H1 (cell line): ENCODE results near the gene TIMP3. TPM values are rescaled to one million over a fixed set of nuclear protein-coding genes. Genes with fewer than 3 reads are reported as not detected.

ENCODE experiments used
- CTCF ChIA-PET: fragments of 300-600 bp; sonication (Branson Sonifier 250); formaldehyde crosslinking; loops from one replicate; lab custom pipeline; 2021; ENCODE audit not compliant: partially characterized antibody; lab: Charles Lee
- POLR2A ChIA-PET: fragments of 300-600 bp; sonication (Branson Sonifier 250); formaldehyde crosslinking; loops from one replicate; lab custom pipeline; 2021; ENCODE audit warnings: inconsistent platforms; ENCODE audit not compliant: partially characterized antibody; lab: Charles Lee
- DNase-seq, 2 experiments: peaks; one replicate each; pipeline versions ENCODE4 v3.0.0 to v3.0.0-alpha.2; 2010 to 2022; ENCODE audit warnings: low spot score in 2 of 2, low read depth in 1 of 2, mixed read lengths in 1 of 2
- FAIRE-seq: peaks from 2 replicates; lab custom pipeline; 2011; peaks lifted over from hg19 to GRCh38; lab: Jason Lieb, UNC
- H2AFZ ChIP-seq: 2 replicates; pipeline ENCODE4 v1.8.1; 2012; ENCODE audit warnings: low read length, inconsistent platforms
- H2AK5ac ChIP-seq: 2 replicates; pipeline ENCODE4 v1.6.1; 2013; ENCODE audit warnings: low read depth, low read length
- H2BK120ac ChIP-seq: replicated peaks from 2 replicates; pipeline ENCODE3; 2013; ENCODE audit warnings: low read depth, low read length, inconsistent platforms
- H2BK12ac ChIP-seq: 2 replicates; pipeline ENCODE4 v1.6.1; 2013; ENCODE audit warnings: low read depth, low read length
- H2BK15ac ChIP-seq: 2 replicates; pipeline ENCODE4 v1.6.1; 2013; ENCODE audit warnings: low read length
- H2BK20ac ChIP-seq: 2 replicates; pipeline ENCODE4 v1.6.1; 2013; ENCODE audit warnings: low read length
- H2BK5ac ChIP-seq: 2 replicates; pipeline ENCODE4 v1.6.1; 2013; ENCODE audit warnings: low read depth, low read length
- H3K14ac ChIP-seq: 2 replicates; pipeline ENCODE4 v1.6.1; 2013; ENCODE audit warnings: inconsistent platforms; ENCODE audit not compliant: insufficient read length
- H3K18ac ChIP-seq: 2 replicates; pipeline ENCODE4 v1.6.1; 2013; ENCODE audit warnings: low read length; ENCODE audit errors: extremely low read depth
- H3K23ac ChIP-seq: 2 replicates; pipeline ENCODE4 v1.6.1; 2013; ENCODE audit warnings: inconsistent platforms; ENCODE audit not compliant: insufficient read length
- H3K23me2 ChIP-seq: 2 replicates; pipeline ENCODE4 v1.6.1; 2013; ENCODE audit warnings: low read depth, low read length
- H3K27ac ChIP-seq: 2 replicates; pipeline ENCODE4 v1.6.1; 2011; ENCODE audit warnings: low read depth, low read length, inconsistent platforms
- H3K27me3 ChIP-seq, 4 experiments: replicated peaks in 1 of 4; 1 replicate in 1 of 4; 2 replicates in 3 of 4; pipeline versions ENCODE4 v1.6.1 to v1.8.1; 2011 to 2013; ENCODE audit warnings: low read length in 3 of 4, mild to moderate bottlenecking in 3 of 4, inconsistent platforms in 2 of 4, mixed read lengths in 2 of 4, moderate library complexity in 1 of 4; ENCODE audit not compliant: control insufficient read depth in 3 of 4, insufficient read depth in 3 of 4; ENCODE audit errors: extremely low read depth in 1 of 4
- H3K36me3 ChIP-seq, 4 experiments: 2 replicates each; pipeline versions ENCODE4 v1.6.1 to v1.8.1; 2011 to 2013; ENCODE audit warnings: mild to moderate bottlenecking in 4 of 4, low read length in 3 of 4, moderate library complexity in 2 of 4, control low read depth in 1 of 4, inconsistent platforms in 1 of 4; ENCODE audit not compliant: insufficient read depth in 4 of 4, control insufficient read depth in 2 of 4
- H3K4ac ChIP-seq: replicated peaks from 2 replicates; pipeline ENCODE3; 2013; ENCODE audit warnings: low read length, low read depth, mixed read lengths, inconsistent platforms; ENCODE audit not compliant: insufficient read length
- H3K4me1 ChIP-seq, 4 experiments: replicated peaks in 1 of 4; 1 replicate in 1 of 4; 2 replicates in 3 of 4; pipeline versions ENCODE4 v1.6.1 to v1.8.1; 2011 to 2013; ENCODE audit warnings: low read length in 3 of 4, inconsistent platforms in 2 of 4, mixed read lengths in 1 of 4; ENCODE audit not compliant: insufficient read depth in 4 of 4, control insufficient read depth in 3 of 4
- H3K4me2 ChIP-seq, 2 experiments: 2 replicates each; pipeline versions ENCODE4 v1.6.1 to v1.8.1; 2011 to 2013; ENCODE audit warnings: low read depth in 2 of 2, low read length in 2 of 2, control low read depth in 1 of 2, inconsistent platforms in 1 of 2, mild to moderate bottlenecking in 1 of 2; ENCODE audit not compliant: insufficient read depth in 1 of 2
- H3K4me3 ChIP-seq, 4 experiments: fragments of 200-600, 300-600 bp in 1 of 4; sonication (generic), shearing (Covaris generic), sonication (Bioruptor Twin) in 1 of 4; 2 replicates each; pipeline versions ENCODE4 v1.5.1 to v1.8.1; 2011 to 2016; ENCODE audit warnings: low read length in 4 of 4, low read depth in 3 of 4, control low read depth in 2 of 4, inconsistent platforms in 2 of 4, mild to moderate bottlenecking in 2 of 4, mixed read lengths in 1 of 4, moderate library complexity in 1 of 4; ENCODE audit not compliant: insufficient read depth in 2 of 4; ENCODE audit errors: extremely low read depth in 1 of 4
- H3K56ac ChIP-seq: replicated peaks from 2 replicates; pipeline ENCODE3; 2013; ENCODE audit warnings: low read depth, mild to moderate bottlenecking, mixed read lengths, low read length, inconsistent platforms; ENCODE audit not compliant: insufficient read length
- H3K79me1 ChIP-seq: 2 replicates; pipeline ENCODE4 v1.6.1; 2013; ENCODE audit warnings: low read depth, low read length, control low read depth
- H3K79me2 ChIP-seq, 2 experiments: 2 replicates each; pipeline versions ENCODE4 v1.6.1 to v1.8.1; 2012 to 2013; ENCODE audit warnings: low read length in 2 of 2, mild to moderate bottlenecking in 2 of 2, inconsistent platforms in 1 of 2; ENCODE audit not compliant: insufficient read depth in 2 of 2, control insufficient read depth in 1 of 2
- H3K9ac ChIP-seq, 4 experiments: replicated peaks in 1 of 4; 1 replicate in 1 of 4; 2 replicates in 3 of 4; pipeline versions ENCODE4 v1.6.1 to v1.8.1; 2011 to 2013; ENCODE audit warnings: low read depth in 3 of 4, low read length in 3 of 4, control low read depth in 2 of 4, mild to moderate bottlenecking in 2 of 4, moderate library complexity in 2 of 4, inconsistent platforms in 1 of 4; ENCODE audit errors: extremely low read depth in 1 of 4
- H3K9me3 ChIP-seq, 2 experiments: 2 replicates each; pipeline versions ENCODE4 v1.6.1 to v1.8.1; 2012 to 2013; ENCODE audit warnings: mild to moderate bottlenecking in 2 of 2, moderate library complexity in 2 of 2, control low read depth in 1 of 2, inconsistent platforms in 1 of 2, low read depth in 1 of 2, low read length in 1 of 2, mixed read lengths in 1 of 2; ENCODE audit not compliant: insufficient read depth in 2 of 2
- H4K20me1 ChIP-seq, 2 experiments: replicated peaks in 1 of 2; 2 replicates each; pipeline versions ENCODE3 to v1.8.1; 2011 to 2013; ENCODE audit warnings: inconsistent platforms in 2 of 2, low read length in 2 of 2, mild to moderate bottlenecking in 1 of 2; ENCODE audit not compliant: insufficient read depth in 2 of 2, control insufficient read depth in 1 of 2
- H4K5ac ChIP-seq: 2 replicates; pipeline ENCODE4 v1.6.1; 2013; ENCODE audit warnings: low read length, low read depth, mixed read lengths, inconsistent platforms; ENCODE audit not compliant: insufficient read length
- H4K8ac ChIP-seq: 2 replicates; pipeline ENCODE4 v1.8.0; 2013; ENCODE audit warnings: mild to moderate bottlenecking, moderate library complexity, low read length, inconsistent platforms; ENCODE audit not compliant: insufficient read depth; ENCODE audit errors: extremely low read depth
- H4K91ac ChIP-seq: replicated peaks from 2 replicates; pipeline ENCODE3; 2013; ENCODE audit warnings: low read length, mixed read lengths, inconsistent platforms; ENCODE audit not compliant: insufficient read length
- BRCA1 ChIP-seq: IDR thresholded peaks from 2 replicates; pipeline ENCODE4 v1.6.1; 2012; ENCODE audit warnings: low read depth, low read length, improper control_type of control experiment
- EGR1 ChIP-seq: IDR thresholded peaks from 2 replicates; pipeline ENCODE4 v1.6.1; 2011; ENCODE audit warnings: low read depth, low read length, borderline replicate concordance
- EP300 ChIP-seq, 2 experiments: IDR thresholded peaks; 1 replicate in 1 of 2; 2 replicates in 1 of 2; pipeline ENCODE4 v1.6.1; 2011 to 2012; ENCODE audit warnings: low read depth in 2 of 2, low read length in 2 of 2, mild to moderate bottlenecking in 2 of 2, borderline replicate concordance in 1 of 2, inconsistent platforms in 1 of 2, moderate library complexity in 1 of 2
- FOSL1 ChIP-seq: IDR thresholded peaks from 2 replicates; pipeline ENCODE4 v1.6.1; 2011; ENCODE audit warnings: mild to moderate bottlenecking, low read depth, low read length, moderate library complexity; ENCODE audit not compliant: insufficient read depth
- KDM1A ChIP-seq: fragments of 200-600, 300-600 bp; sonication (generic); IDR thresholded peaks from 2 replicates; pipeline ENCODE4 v1.7.1; 2016; ENCODE audit warnings: mild to moderate bottlenecking, low read length, borderline replicate concordance
- NANOG ChIP-seq: IDR thresholded peaks from 2 replicates; pipeline ENCODE4 v1.6.1; 2011; ENCODE audit warnings: low read length, low read depth, mild to moderate bottlenecking, inconsistent platforms; ENCODE audit not compliant: insufficient read depth, poor library complexity, severe bottlenecking
- PHF8 ChIP-seq: fragments of 200-600 bp; sonication (generic); conservative IDR thresholded peaks from 2 replicates; pipeline ENCODE4 v1.7.1; 2012; ENCODE audit warnings: low read depth, mild to moderate bottlenecking, inconsistent platforms, low read length, moderate library complexity
- POLR2A ChIP-seq, 2 experiments: IDR thresholded peaks; 1 replicate in 1 of 2; 2 replicates in 1 of 2; pipeline ENCODE4 v1.6.1; 2011; ENCODE audit warnings: low read depth in 2 of 2, low read length in 2 of 2, mild to moderate bottlenecking in 2 of 2; ENCODE audit errors: control extremely low read depth in 1 of 2
- RXRA ChIP-seq: IDR thresholded peaks from 2 replicates; pipeline ENCODE4 v1.6.1; 2011; ENCODE audit warnings: low read depth, mild to moderate bottlenecking, low read length, moderate library complexity; ENCODE audit not compliant: insufficient read depth
- SP1 ChIP-seq: IDR thresholded peaks from 2 replicates; pipeline ENCODE4 v1.6.1; 2011; ENCODE audit warnings: low read depth, low read length
- SUZ12 ChIP-seq: fragments of 200-600 bp; sonication (generic); IDR thresholded peaks from 2 replicates; pipeline ENCODE4 v1.6.1; 2012; ENCODE audit warnings: mild to moderate bottlenecking, inconsistent platforms, low read length, moderate library complexity, mixed read lengths
- TCF12 ChIP-seq: IDR thresholded peaks from 2 replicates; pipeline ENCODE4 v1.6.1; 2011; ENCODE audit warnings: low read depth, mild to moderate bottlenecking, low read length
- ZNF274 ChIP-seq: IDR thresholded peaks from 2 replicates; pipeline ENCODE4 v1.7.0; 2012; ENCODE audit warnings: low read length, borderline replicate concordance; ENCODE audit errors: extremely low read depth
- WGBS, 2 experiments: shearing (Covaris generic) in 1 of 2; methylation state at CpG; one replicate each; pipeline versions ENCODE4 v1.1.6 to v1.1.7; 2013 to 2015; ENCODE audit warnings: low lambda C conversion rate in 2 of 2, mixed read lengths in 2 of 2, inconsistent platforms in 1 of 2, low coverage in 1 of 2, missing lambda C conversion rate in 1 of 2; ENCODE audit not compliant: insufficient replicate concordance in 2 of 2, insufficient coverage in 1 of 2, insufficient read length in 1 of 2; ENCODE audit errors: extremely low coverage in 1 of 2, missing lambda C conversion rate in 1 of 2; 5-methylcytosine and 5-hydroxymethylcytosine counted together
- polyA plus RNA-seq, 7 experiments: library from polyadenylated mRNA; depleted of rRNA in 3 of 7; stranded (reverse) in 5 of 7; unstranded in 2 of 7; fragments of >200 nt in 5 of 7; fragments of 200-250 nt in 2 of 7; gene quantifications; 1 replicate in 5 of 7; 2 replicates in 1 of 7; 4 replicates in 1 of 7; pipeline versions ENCODE4 v1.2.1 to v1.2.3, GENCODE V29; 2011 to 2013; ENCODE audit warnings: missing spikeins in 2 of 7, mixed read lengths in 2 of 7
- total RNA-seq: library from RNA; stranded (reverse); fragmentation: NEBNext Ultra II Directional; extraction: Animal tissue kit (Norgen Biotek cat#: 25700); gene quantifications from 2 replicates; pipeline ENCODE4 v1.2.1, GENCODE V29; 2021
- TF ChIP-seq, protein P1 (sequence below): IDR thresholded peaks from 2 replicates; pipeline ENCODE4 v1.6.1; 2012; ENCODE audit warnings: inconsistent platforms

TIMP3 gene
- total and polyA plus RNA-seq, 2 of the 8 experiments (the other 6 are each of a cell fraction or from before 2014, with no cell fraction given): 1.3 to 4.7 TPM

- H3K27ac ChIP-seq: no peak overlapping the region
- no peak overlapping the region for H4K5ac ChIP-seq
- H4K20me1 ChIP-seq: no peaks in the 10 kb centered on the region
- no peak overlapping the region for H2AFZ ChIP-seq
- WGBS, 2 experiments: 96% methylated on average over 9 of the region's 9 CpGs; no CpG with 5 or more reads in 1 of the 2 experiments
- H3K56ac ChIP-seq: no peak overlapping the region
- no peak overlapping the region for H3K9ac ChIP-seq
- no peak overlapping the region for H3K4me2 ChIP-seq
- H2BK15ac ChIP-seq: no peak overlapping the region
- H3K14ac ChIP-seq: no peak overlapping the region
- H3K4ac ChIP-seq: no peak overlapping the region
- H3K36me3 ChIP-seq: peaks cover 0 to 7% (median 3%) of the 10 kb centered on the region in 4 experiments; a peak in 2 of 8 replicates
- no peak overlapping the region for H2BK120ac ChIP-seq
- no peak overlapping the region for H3K4me3 ChIP-seq
- H2BK20ac ChIP-seq: no peak overlapping the region
- FAIRE-seq: no peak
- ChIA-PET CTCF (interaction anchor here (0.9 to 5.7 kb wide), 5 partner anchors 9 to 75 kb away, joined by 3 to 36 read pairs (median 5); no protein-coding TSS in a partner anchor), POLR2A (no interaction called here)
- no peak overlapping the region for H4K91ac ChIP-seq
- DNase-seq: no peak
- no peak overlapping the region for H2BK12ac ChIP-seq
- H3K79me1 ChIP-seq: no peaks in the 10 kb centered on the region
- peaks cover 0 to 3% (median 1%) of the 10 kb centered on the region in 4 experiments; a peak in 1 of 7 replicates for H3K4me1 ChIP-seq
- H2AK5ac ChIP-seq: no peak overlapping the region
- H3K9me3 ChIP-seq: peaks cover 7% of the 10 kb centered on the region in 2 experiments; a peak in 2 of 4 replicates
- H3K23ac ChIP-seq: no peak overlapping the region
- H3K27me3 ChIP-seq: no peaks in the 10 kb centered on the region
- no peak overlapping the region for H3K18ac ChIP-seq
- no peak overlapping the region for H4K8ac ChIP-seq
- H2BK5ac ChIP-seq: no peak overlapping the region
- H3K23me2 ChIP-seq: no peaks in the 10 kb centered on the region
- no peaks in the 10 kb centered on the region for H3K79me2 ChIP-seq
- TF ChIP-seq TCF12 (no peak), NANOG (no peak), SP1 (no peak), EP300 (IDR thresholded peaks at IDR 0.05; ENCODE audit: borderline replicate concordance in 1 of 2, low read depth in 2 of 2, low read length in 2 of 2) (no peak), KDM1A (no peak), POLR2A (IDR thresholded peaks at IDR 0.05; ENCODE audit: control extremely low read depth in 1 of 2, low read depth in 2 of 2, low read length in 2 of 2) (no peak), PHF8 (no peak), FOSL1 (no peak), EGR1 (no peak), RXRA (no peak), BRCA1 (no peak), SUZ12 (no peak), ZNF274 (no peak)
- TF ChIP-seq, protein P1, sequence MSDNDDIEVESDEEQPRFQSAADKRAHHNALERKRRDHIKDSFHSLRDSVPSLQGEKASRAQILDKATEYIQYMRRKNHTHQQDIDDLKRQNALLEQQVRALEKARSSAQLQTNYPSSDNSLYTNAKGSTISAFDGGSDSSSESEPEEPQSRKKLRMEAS: no peak
These were observed 110.0 kb downstream of the TIMP3 start for GRCh38 chr22:32911503-32911902.
